H54 (cell line): ENCODE data around the gene CAPN13.

Experiments
- DNase-seq: peaks from one replicate; pipeline ENCODE4 v3.0.0; 2011; ENCODE audit warnings: low spot score, mixed read lengths; ENCODE audit not compliant: insufficient read length
- FAIRE-seq: peaks from 3 replicates; lab custom pipeline; 2011; peaks lifted over from hg19 to GRCh38; lab: Jason Lieb, UNC
- POLR2A ChIP-seq: IDR thresholded peaks from 2 replicates; pipeline ENCODE4 v1.6.1; 2011; ENCODE audit warnings: low read depth, mild to moderate bottlenecking, low read length

Gene CAPN13

DNA sequence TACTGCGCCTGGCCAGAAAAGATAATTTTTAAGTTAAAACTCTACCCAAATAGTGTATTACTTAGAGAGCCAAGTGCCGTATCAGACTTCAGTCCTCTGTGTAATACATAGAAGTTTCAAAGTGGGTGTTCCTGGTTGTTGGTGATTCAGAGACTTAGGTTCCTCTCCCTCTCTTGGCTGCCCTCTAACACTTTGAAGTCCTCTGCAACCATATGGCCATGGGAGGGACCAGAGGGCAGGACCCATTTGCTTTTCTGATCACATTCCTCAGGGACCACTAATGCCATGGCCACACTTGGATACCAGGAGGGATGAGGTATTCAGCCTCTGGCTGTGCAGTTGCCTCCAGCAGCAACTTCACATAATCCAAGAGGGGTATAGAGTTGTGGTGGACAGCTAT is 131.5 kb downstream of the CAPN13 start:
- FAIRE-seq (no peak), DNase-seq (no peak)
- TF ChIP-seq POLR2A, result no peak

DNA sequence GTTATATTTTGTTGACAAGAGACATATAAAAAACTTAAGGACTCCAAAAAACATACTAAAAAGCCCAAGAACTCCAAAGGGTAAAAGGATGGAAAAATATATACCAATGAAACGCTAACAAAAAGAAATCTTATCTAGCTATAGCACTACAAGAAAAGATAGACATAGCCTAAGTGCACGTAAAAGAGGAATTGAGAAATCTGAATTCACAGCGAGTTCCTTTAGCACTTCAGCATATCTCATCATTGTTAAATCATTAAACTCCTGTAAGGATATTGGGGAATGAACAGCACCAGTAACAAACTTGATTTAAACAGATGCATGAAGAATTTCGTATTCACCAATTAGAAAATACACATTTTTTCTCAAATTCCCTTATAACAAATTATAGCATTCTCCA is 134.1 kb downstream of the CAPN13 start:
- FAIRE-seq, result no peak
- no peak for TF ChIP-seq POLR2A
- DNase-seq, result no peak
